ENCODE data around the gene DNMBP.
A peak's percentile ranks its signal among the peaks of the same experiment; 100 is the strongest.

Gene DNMBP

GRCh38 chr10:100009793-100010676 is at the start of gene DNMBP:
Gene DNMBP (minus strand): TSS chr10:100009947. CDS start chr10:99972124, 37,823 bp downstream.
- peak; percentile 70 for TF ChIP-seq CTCF (conservative IDR thresholded peaks at IDR 0.05)
- no peak; the same call in 1 of the 2 replicates for TF ChIP-seq ZFX (IDR thresholded peaks at IDR 0.05)
- peak within 1 kb of the TSS; percentile 9 for H3K27ac ChIP-seq

GRCh38 chr10:100057948-100058347 is 48.2 kb upstream of the DNMBP start:
- H3K27ac ChIP-seq = no peak overlapping the region
- TF ChIP-seq ZFX (IDR thresholded peaks at IDR 0.05) (no peak), CTCF (conservative IDR thresholded peaks at IDR 0.05) (no peak)

- TF ChIP-seq CTCF (conservative IDR thresholded peaks at IDR 0.05) (no peak), ZFX (IDR thresholded peaks at IDR 0.05) (no peak)
- no peak overlapping the region for H3K27ac ChIP-seq
Observed at GRCh38 chr10:100053686-100054460, 44.1 kb upstream of the DNMBP start.

- no peak for TF ChIP-seq ZFX (IDR thresholded peaks at IDR 0.05)
- TF ChIP-seq CTCF (conservative IDR thresholded peaks at IDR 0.05) = peak; percentile 82
Observed at GRCh38 chr10:100046021-100046486, 36.3 kb upstream of the DNMBP start.

GRCh38 chr10:100045592-100045991 is 35.8 kb upstream of the DNMBP start:
- H3K27ac ChIP-seq = no peak overlapping the region
- TF ChIP-seq ZFX (IDR thresholded peaks at IDR 0.05) = no peak
- no peak for TF ChIP-seq CTCF (conservative IDR thresholded peaks at IDR 0.05)

More at GRCh38 chr10:100046021-100046486, 36.3 kb upstream of the DNMBP start:
- H3K27ac ChIP-seq = no peak overlapping the region

GRCh38 chr10:100043796-100044195 is 34.0 kb upstream of the DNMBP start:
- no peak overlapping the region for H3K27ac ChIP-seq
- TF ChIP-seq CTCF (conservative IDR thresholded peaks at IDR 0.05) (no peak), ZFX (IDR thresholded peaks at IDR 0.05) (no peak)

- TF ChIP-seq ZFX (IDR thresholded peaks at IDR 0.05) (no peak), CTCF (conservative IDR thresholded peaks at IDR 0.05) (no peak; the same call in 1 of the 2 replicates)
- H3K27ac ChIP-seq = no peak overlapping the region
Observed at GRCh38 chr10:100043344-100043743, 33.6 kb upstream of the DNMBP start.
